Keratinocyte (primary cell): ENCODE results near the gene PRR3. TPM values are rescaled to one million over a fixed set of nuclear protein-coding genes. Genes with fewer than 3 reads are reported as not detected.
A peak's percentile ranks its signal among the peaks of the same experiment; 100 is the strongest.
"Not testable (repeated sequence)": the region's sequence is repeated elsewhere in the genome, so short reads cannot be mapped to it uniquely, and the experiment has no call there.

Experiments
- DNase-seq: peaks from one replicate; pipeline ENCODE4 v3.0.0-alpha.2; 2011; ENCODE audit warnings: low read depth, missing footprints, low spot score
- FAIRE-seq: peaks from 2 replicates; lab custom pipeline; 2011; peaks lifted over from hg19 to GRCh38; lab: Jason Lieb, UNC
- H2AFZ ChIP-seq: 2 replicates; pipeline ENCODE4 v1.6.0; 2012; ENCODE audit warnings: low read length, control low read depth, inconsistent platforms; ENCODE audit not compliant: control insufficient read depth
- H3K27ac ChIP-seq: 2 replicates; pipeline ENCODE4 v1.5.1; 2011; ENCODE audit warnings: low read length; ENCODE audit not compliant: control insufficient read depth, insufficient read depth
- H3K27me3 ChIP-seq: 3 replicates; pipeline ENCODE4 v1.6.0; 2011; ENCODE audit warnings: low read length; ENCODE audit not compliant: control insufficient read depth, insufficient read depth; ENCODE audit errors: extremely low read depth
- H3K36me3 ChIP-seq, 2 experiments: 2 replicates in 1 of 2; 3 replicates in 1 of 2; pipeline ENCODE4 v1.5.1; 2011; ENCODE audit warnings: low read length in 2 of 2, mild to moderate bottlenecking in 1 of 2; ENCODE audit not compliant: control insufficient read depth in 2 of 2, insufficient read depth in 2 of 2; ENCODE audit errors: extremely low read depth in 1 of 2
- H3K4me1 ChIP-seq: 3 replicates; pipeline ENCODE4 v1.5.1; 2011; ENCODE audit warnings: low read length; ENCODE audit not compliant: control insufficient read depth, insufficient read depth; ENCODE audit errors: extremely low read depth
- H3K4me2 ChIP-seq: 3 replicates; pipeline ENCODE4 v1.6.0; 2011; ENCODE audit warnings: low read depth, low read length; ENCODE audit not compliant: control insufficient read depth, insufficient read depth; ENCODE audit errors: extremely low read depth
- H3K4me3 ChIP-seq, 3 experiments: fragments of 200-600 bp in 1 of 3; sonication (generic) in 1 of 3; 2 replicates in 2 of 3; 3 replicates in 1 of 3; pipeline ENCODE4 v1.5.1; 2011 to 2016; ENCODE audit warnings: low read length in 3 of 3, mild to moderate bottlenecking in 3 of 3, control low read depth in 2 of 3, inconsistent platforms in 1 of 3, low read depth in 1 of 3, mixed read lengths in 1 of 3, mixed run types in 1 of 3, moderate library complexity in 1 of 3; ENCODE audit not compliant: control insufficient read depth in 2 of 3, insufficient read depth in 2 of 3; ENCODE audit errors: extremely low read depth in 1 of 3
- H3K79me2 ChIP-seq: 2 replicates; pipeline ENCODE4 v1.6.0; 2012; ENCODE audit warnings: low read length; ENCODE audit not compliant: control insufficient read depth, insufficient read depth
- H3K9ac ChIP-seq: 3 replicates; pipeline ENCODE4 v1.6.0; 2011; ENCODE audit warnings: low read length; ENCODE audit not compliant: control insufficient read depth, insufficient read depth; ENCODE audit errors: extremely low read depth
- H3K9me1 ChIP-seq: 3 replicates; pipeline ENCODE4 v1.6.0; 2011; ENCODE audit warnings: low read length; ENCODE audit not compliant: control insufficient read depth, insufficient read depth; ENCODE audit errors: extremely low read depth
- H3K9me3 ChIP-seq: 2 replicates; pipeline ENCODE4 v1.5.1; 2012; ENCODE audit warnings: low read depth, low read length; ENCODE audit not compliant: control insufficient read depth
- H4K20me1 ChIP-seq: 3 replicates; pipeline ENCODE4 v1.6.0; 2011; ENCODE audit warnings: low read length; ENCODE audit not compliant: control insufficient read depth, insufficient read depth; ENCODE audit errors: extremely low read depth
- EZH2 ChIP-seq: IDR thresholded peaks from one replicate; pipeline ENCODE4 v1.6.1; 2012; ENCODE audit warnings: inconsistent platforms, mild to moderate bottlenecking, low read length, moderate library complexity
- dilution Hi-C: fragments of 300-500 bp; cut with MboI; formaldehyde crosslinking; loops from one replicate; pipeline ENCODE4 v1.7.0; 2020; ENCODE audit warnings: low sequenced_read_pairs; ENCODE audit not compliant: extremely low pct_ligation_motif_present
- polyA plus RNA-seq, 5 experiments: library from polyadenylated mRNA; depleted of rRNA in 3 of 5; stranded (reverse) in 3 of 5; stranded (forward) in 1 of 5; unstranded in 1 of 5; fragments of >200 nt; gene quantifications; 1 replicate in 1 of 5; 2 replicates in 3 of 5; 3 replicates in 1 of 5; pipeline versions ENCODE4 v1.2.1 to v1.2.3, GENCODE V29; 2011 to 2012; ENCODE audit warnings: missing spikeins in 2 of 5, low read depth in 1 of 5, low replicate concordance in 1 of 5
- TF ChIP-seq, protein P1 (sequence below), 3 experiments: IDR thresholded peaks in 1 of 3; conservative IDR thresholded peaks in 1 of 3; optimal IDR thresholded peaks in 1 of 3; 2 replicates in 2 of 3; 3 replicates in 1 of 3; pipeline versions ENCODE3 to v1.5.1; 2011; ENCODE audit warnings: low read length in 3 of 3, mild to moderate bottlenecking in 3 of 3, moderate library complexity in 2 of 3, control low read depth in 1 of 3, inconsistent platforms in 1 of 3; ENCODE audit not compliant: insufficient read depth in 2 of 3; ENCODE audit errors: extremely low read depth in 1 of 3

PRR3 gene
- polyA plus RNA-seq, 1 donor (not counting 4 experiments of a cell fraction or from before 2014, with no cell fraction given) = 6.1 TPM

DNA sequence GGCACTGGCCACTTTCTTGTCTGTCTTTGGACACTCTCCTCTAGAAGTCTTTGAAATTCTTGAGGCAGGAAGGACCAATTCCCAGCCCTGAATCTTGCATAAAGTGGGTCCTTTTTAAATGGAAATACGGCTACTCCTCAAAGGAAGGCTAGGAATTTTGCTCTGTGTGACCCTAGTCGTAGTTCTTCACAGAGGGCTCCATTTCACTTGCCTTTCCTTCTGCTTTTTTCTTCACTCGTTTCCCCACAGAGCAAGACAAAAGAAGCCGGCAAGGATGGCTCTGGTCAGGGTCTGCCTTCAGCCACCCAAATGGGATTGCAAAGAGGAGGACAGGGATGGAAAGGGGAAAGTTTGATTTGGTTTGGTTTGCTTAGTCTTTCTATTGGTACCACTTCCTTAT lies 42.0 kb upstream of the PRR3 start:
- H3K9me1 ChIP-seq = no peaks in the 10 kb centered on the region
- H3K36me3 ChIP-seq = no peaks in the 10 kb centered on the region
- H3K79me2 ChIP-seq = no peaks in the 10 kb centered on the region
- no peaks in the 10 kb centered on the region for H4K20me1 ChIP-seq
- DNase-seq (no peak), FAIRE-seq (no peak)
- H3K4me1 ChIP-seq = peaks cover 6% of the 10 kb centered on the region
- H3K9ac ChIP-seq = no peak overlapping the region
- no peak overlapping the region for H3K27ac ChIP-seq
- no peak overlapping the region for H3K4me3 ChIP-seq
- H3K27me3 ChIP-seq = no peaks in the 10 kb centered on the region
- no peaks in the 10 kb centered on the region for H3K9me3 ChIP-seq
- TF ChIP-seq, protein P1, sequence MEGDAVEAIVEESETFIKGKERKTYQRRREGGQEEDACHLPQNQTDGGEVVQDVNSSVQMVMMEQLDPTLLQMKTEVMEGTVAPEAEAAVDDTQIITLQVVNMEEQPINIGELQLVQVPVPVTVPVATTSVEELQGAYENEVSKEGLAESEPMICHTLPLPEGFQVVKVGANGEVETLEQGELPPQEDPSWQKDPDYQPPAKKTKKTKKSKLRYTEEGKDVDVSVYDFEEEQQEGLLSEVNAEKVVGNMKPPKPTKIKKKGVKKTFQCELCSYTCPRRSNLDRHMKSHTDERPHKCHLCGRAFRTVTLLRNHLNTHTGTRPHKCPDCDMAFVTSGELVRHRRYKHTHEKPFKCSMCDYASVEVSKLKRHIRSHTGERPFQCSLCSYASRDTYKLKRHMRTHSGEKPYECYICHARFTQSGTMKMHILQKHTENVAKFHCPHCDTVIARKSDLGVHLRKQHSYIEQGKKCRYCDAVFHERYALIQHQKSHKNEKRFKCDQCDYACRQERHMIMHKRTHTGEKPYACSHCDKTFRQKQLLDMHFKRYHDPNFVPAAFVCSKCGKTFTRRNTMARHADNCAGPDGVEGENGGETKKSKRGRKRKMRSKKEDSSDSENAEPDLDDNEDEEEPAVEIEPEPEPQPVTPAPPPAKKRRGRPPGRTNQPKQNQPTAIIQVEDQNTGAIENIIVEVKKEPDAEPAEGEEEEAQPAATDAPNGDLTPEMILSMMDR (optimal IDR thresholded peaks at IDR 0.05 in 1 of 3, IDR thresholded peaks at IDR 0.05 in 1 of 3, conservative IDR thresholded peaks at IDR 0.05 in 1 of 3; ENCODE audit: extremely low read depth in 1 of 3, insufficient read depth in 2 of 3, low read length in 3 of 3) = no peak
- TF ChIP-seq EZH2 = no peak
- dilution Hi-C loops = no loop called here
- no peak overlapping the region for H2AFZ ChIP-seq
- H3K4me2 ChIP-seq = no peak overlapping the region

DNA sequence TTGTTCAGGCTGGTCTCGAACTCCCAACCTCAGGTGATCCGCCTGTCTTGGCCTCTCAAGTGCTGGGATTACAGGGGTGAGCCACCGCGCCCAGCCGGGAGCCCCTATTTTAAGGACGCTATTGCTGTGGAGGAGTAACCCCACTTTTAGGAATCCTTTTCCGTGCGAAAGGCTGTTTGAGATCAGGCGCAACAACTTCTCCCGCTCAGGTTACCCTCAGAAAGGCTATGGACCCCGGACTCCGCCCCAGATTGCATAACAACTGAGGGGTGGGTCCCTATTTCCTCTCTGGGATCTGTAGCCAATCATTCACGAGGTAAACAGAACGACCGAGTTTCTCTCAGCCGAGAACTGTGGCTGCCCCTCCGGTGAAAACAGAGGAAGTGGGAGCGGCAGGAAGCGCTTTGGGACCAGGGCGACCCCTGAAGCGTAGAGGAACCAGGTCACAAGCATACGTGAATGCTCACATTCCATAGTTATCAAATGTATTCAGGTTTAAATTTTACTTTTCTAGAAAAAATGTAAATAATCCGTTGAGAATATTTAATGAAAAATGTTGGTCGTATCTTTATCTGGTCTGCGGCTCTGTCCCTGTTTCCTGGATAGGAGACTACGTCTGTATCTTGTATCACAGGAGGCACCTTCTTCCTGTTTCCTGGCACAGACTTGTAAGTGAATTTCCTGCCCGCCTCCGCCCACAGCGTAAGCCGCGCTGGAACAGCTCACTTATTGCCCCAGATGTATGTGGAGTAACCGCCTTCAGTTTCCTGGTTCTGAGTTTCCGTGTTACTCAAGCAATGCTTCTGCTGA lies 40.9 kb upstream of the PRR3 start:
- dilution Hi-C loops = no loop called here
- no peaks in the 10 kb centered on the region for H3K36me3 ChIP-seq
- no peaks in the 10 kb centered on the region for H3K79me2 ChIP-seq
- H3K9ac ChIP-seq = peak overlapping the region; percentile 90
- FAIRE-seq = peak; percentile 75
- H3K9me1 ChIP-seq = no peaks in the 10 kb centered on the region
- TF ChIP-seq, protein P1 (optimal IDR thresholded peaks at IDR 0.05 in 1 of 3, IDR thresholded peaks at IDR 0.05 in 1 of 3, conservative IDR thresholded peaks at IDR 0.05 in 1 of 3; ENCODE audit: extremely low read depth in 1 of 3, insufficient read depth in 2 of 3, low read length in 3 of 3) = no peak
- no peak for TF ChIP-seq EZH2
- H3K9me3 ChIP-seq = no peaks in the 10 kb centered on the region
- peak overlapping the region; percentile 97 for H3K27ac ChIP-seq
- H2AFZ ChIP-seq = peak overlapping the region; percentile 82
- peak overlapping the region; percentile 88 for H3K4me2 ChIP-seq
- H3K27me3 ChIP-seq = no peaks in the 10 kb centered on the region
- peak; percentile 68 for DNase-seq
- no peaks in the 10 kb centered on the region for H4K20me1 ChIP-seq
- peaks cover 15% of the 10 kb centered on the region for H3K4me1 ChIP-seq
- peak overlapping the region; percentile 41 to 86 (median 74) for H3K4me3 ChIP-seq

DNA sequence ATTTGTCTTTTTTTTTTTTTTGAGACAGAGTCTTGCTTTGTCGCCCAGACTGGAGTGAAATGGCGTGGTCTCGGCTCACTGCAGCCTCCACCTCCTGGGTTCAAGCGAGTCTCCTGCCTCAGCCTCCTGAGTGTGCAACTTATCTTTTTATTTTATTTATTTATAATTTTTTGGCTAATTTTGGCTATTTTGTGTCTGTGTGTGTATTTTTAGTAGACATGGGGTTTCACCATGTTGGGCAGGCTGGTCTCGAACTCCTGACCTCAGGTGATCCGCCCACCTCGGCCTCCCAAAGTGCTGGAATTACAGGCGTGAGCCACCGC lies 40.4 kb upstream of the PRR3 start:
- H4K20me1 ChIP-seq, FAIRE-seq, H3K79me2 ChIP-seq, dilution Hi-C loops, H3K36me3 ChIP-seq, H2AFZ ChIP-seq, H3K9me1 ChIP-seq, H3K27me3 ChIP-seq, H3K9me3 ChIP-seq, DNase-seq: not testable (repeated sequence)
- Histone ChIP-seq H3K27ac (peak overlapping the region; percentile 97), H3K4me1 (peaks cover 19% of the 10 kb centered on the region), H3K4me2 (peak overlapping the region; percentile 88), H3K4me3 (peak overlapping the region in 2 of 3 experiments; percentile 74 to 86), H3K9ac (peak overlapping the region; percentile 90)
